Glomerular endothelial cell (primary cell): ENCODE data around the gene TRUB1. TPM values are rescaled to one million over a fixed set of nuclear protein-coding genes. Genes with fewer than 3 reads are reported as not detected.

ENCODE experiments used
- DNase-seq: peaks from one replicate; pipeline ENCODE4 v3.0.0-alpha.2; 2011; ENCODE audit warnings: low read depth, low spot score; ENCODE audit errors: extremely low read depth
- total RNA-seq: library from RNA; depleted of rRNA; stranded (reverse); fragments of >200 nt; gene quantifications from 2 replicates; pipeline ENCODE4 v1.2.3, GENCODE V29; 2015

The TRUB1 gene
- total RNA-seq, 1 donor from 2014 or later: 32.3 TPM

DNA sequence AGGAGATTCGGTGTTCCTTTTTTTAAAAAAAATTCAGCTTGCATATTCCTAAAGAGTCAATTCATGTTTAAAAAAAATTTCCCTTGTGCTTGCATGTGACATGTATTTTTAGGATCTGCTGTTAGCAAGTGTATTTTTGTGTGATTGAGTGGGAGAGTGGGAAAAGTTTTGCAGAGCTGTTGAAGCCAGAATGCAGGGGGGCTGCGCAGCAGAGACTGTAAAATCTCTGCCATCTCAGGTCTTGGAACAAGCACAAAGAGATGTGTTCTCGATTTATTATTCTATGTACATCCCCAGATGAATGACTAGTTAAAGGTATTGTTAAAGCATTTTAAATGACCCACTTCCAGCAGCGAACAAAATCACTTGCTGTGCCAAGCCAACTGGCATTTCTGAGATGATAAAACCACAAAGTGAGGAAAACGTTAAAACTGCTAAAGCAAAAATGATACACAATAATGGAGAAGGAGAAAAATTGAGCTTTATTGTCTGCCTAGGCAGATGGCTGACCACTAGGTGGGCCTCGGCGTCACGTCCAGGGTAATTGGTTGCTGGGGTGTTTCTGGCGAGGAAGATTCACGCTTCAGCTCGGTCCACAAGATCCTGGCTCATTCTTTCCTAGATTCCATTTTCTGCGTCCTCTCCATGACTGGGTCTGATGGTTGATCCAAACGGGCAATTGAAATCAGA is 88.2 kb downstream of the TRUB1 start:
- no peak for DNase-seq

DNA sequence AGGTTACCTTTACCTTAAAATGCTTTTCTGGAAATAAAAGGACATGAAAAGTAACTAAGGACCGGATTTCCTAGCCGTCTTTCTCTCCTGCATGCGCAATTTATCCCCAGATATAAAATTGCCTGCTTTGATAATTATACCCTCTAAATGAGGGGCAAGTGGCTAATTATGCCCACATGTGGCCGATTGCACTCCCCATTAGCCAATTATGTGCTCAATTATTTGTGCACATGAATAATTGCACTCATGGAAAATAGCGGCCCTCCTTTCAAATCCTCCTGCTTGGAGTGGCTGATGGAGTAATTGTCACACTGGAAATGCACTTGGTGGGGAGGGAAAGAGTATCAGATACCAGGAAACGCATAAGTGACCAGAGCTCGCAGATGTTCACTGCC is 88.7 kb downstream of the TRUB1 start:
- no peak for DNase-seq

Other genes with a start within 250 kb of the TRUB1 start
- gene FHIP2A, start 116.4 kb upstream of the TRUB1 start, total RNA-seq: 20.5 and 32.8 TPM in 2 replicates
- 5.3 and 8.0 TPM in 2 replicates for gene ATRNL1, start 155.2 kb downstream of the TRUB1 start, total RNA-seq